Adipocyte (in vitro differentiated cells): ENCODE results near the gene DNAJB1.
"Not testable (repeated sequence)": the region's sequence is repeated elsewhere in the genome, so short reads cannot be mapped to it uniquely, and the experiment has no call there.

Source experiments
- DNase-seq: peaks from one replicate; pipeline ENCODE4 v3.0.0-alpha.2; 2015; ENCODE audit warnings: low read depth
- H3K27me3 ChIP-seq: replicated peaks from 2 replicates; pipeline ENCODE4 v1.7.0; 2013; ENCODE audit warnings: mild to moderate bottlenecking, low read length, moderate library complexity; ENCODE audit not compliant: control insufficient read depth, insufficient read depth
- H3K36me3 ChIP-seq: 2 replicates; pipeline ENCODE4 v1.7.0; 2013; ENCODE audit warnings: low read length, mild to moderate bottlenecking, moderate library complexity; ENCODE audit not compliant: control insufficient read depth, insufficient read depth, severe bottlenecking
- H3K4me1 ChIP-seq: 2 replicates; pipeline ENCODE4 v1.7.0; 2013; ENCODE audit warnings: mild to moderate bottlenecking, low read length, moderate library complexity; ENCODE audit not compliant: control insufficient read depth, insufficient read depth
- H3K4me3 ChIP-seq: 2 replicates; pipeline ENCODE4 v1.7.0; 2013; ENCODE audit warnings: mild to moderate bottlenecking, low read length, moderate library complexity
- H3K9ac ChIP-seq: 2 replicates; pipeline ENCODE4 v1.7.0; 2013; ENCODE audit warnings: mild to moderate bottlenecking, low read length, moderate library complexity
- H3K9me3 ChIP-seq: 2 replicates; pipeline ENCODE4 v1.7.0; 2013; ENCODE audit warnings: mild to moderate bottlenecking, low read length, moderate library complexity; ENCODE audit not compliant: control insufficient read depth

Gene DNAJB1

GRCh38 chr19:14561249-14561648 lies 43.1 kb upstream of the DNAJB1 start:
- H3K9me3 ChIP-seq: no peaks in the 10 kb centered on the region

GRCh38 chr19:14560776-14561108 lies 42.5 kb upstream of the DNAJB1 start:
- H3K9ac ChIP-seq: peak overlapping the region; percentile 79
- H3K36me3 ChIP-seq: peaks cover 17% of the 10 kb centered on the region
- H3K9me3 ChIP-seq: no peaks in the 10 kb centered on the region
- H3K27me3 ChIP-seq: no peaks in the 10 kb centered on the region
- DNase-seq: no peak
- no peak overlapping the region for H3K4me3 ChIP-seq
- H3K4me1 ChIP-seq: peaks cover 35% of the 10 kb centered on the region

More at GRCh38 chr19:14561249-14561648, 43.1 kb upstream of the DNAJB1 start:
- peaks cover 17% of the 10 kb centered on the region for H3K36me3 ChIP-seq
- no peak for DNase-seq
- no peaks in the 10 kb centered on the region for H3K27me3 ChIP-seq
- peak overlapping the region; percentile 79 for H3K9ac ChIP-seq
- peaks cover 33% of the 10 kb centered on the region for H3K4me1 ChIP-seq
- H3K4me3 ChIP-seq: no peak overlapping the region

GRCh38 chr19:14559916-14560775 lies 41.9 kb upstream of the DNAJB1 start:
- DNase-seq: no peak
- Histone ChIP-seq H3K27me3 (no peaks in the 10 kb centered on the region), H3K9ac (peak overlapping the region; percentile 79), H3K9me3 (no peaks in the 10 kb centered on the region), H3K36me3 (peaks cover 12% of the 10 kb centered on the region), H3K4me3 (no peak overlapping the region), H3K4me1 (peaks cover 35% of the 10 kb centered on the region)

GRCh38 chr19:14558370-14559066 lies 40.3 kb upstream of the DNAJB1 start:
- Histone ChIP-seq H3K27me3 (no peaks in the 10 kb centered on the region), H3K4me1 (peaks cover 35% of the 10 kb centered on the region), H3K4me3 (no peak overlapping the region), H3K9ac (no peak overlapping the region), H3K9me3 (no peaks in the 10 kb centered on the region), H3K36me3 (peaks cover 3% of the 10 kb centered on the region)
- no peak for DNase-seq

- Histone ChIP-seq H3K9me3 (no peaks in the 10 kb centered on the region), H3K27me3 (no peaks in the 10 kb centered on the region), H3K9ac (peak overlapping the region; percentile 48), H3K4me1 (peaks cover 33% of the 10 kb centered on the region), H3K4me3 (peak overlapping the region; percentile 36), H3K36me3 (no peaks in the 10 kb centered on the region)
- DNase-seq: peak; percentile 89
These were observed 38.5 kb upstream of the DNAJB1 start for GRCh38 chr19:14556662-14557188.

- H3K9me3 ChIP-seq: no peaks in the 10 kb centered on the region
- no peaks in the 10 kb centered on the region for H3K27me3 ChIP-seq
- peaks cover 32% of the 10 kb centered on the region for H3K4me1 ChIP-seq
- H3K4me3 ChIP-seq: peak overlapping the region; percentile 36
- H3K36me3 ChIP-seq: no peaks in the 10 kb centered on the region
- no peak for DNase-seq
- peak overlapping the region; percentile 48 for H3K9ac ChIP-seq
These were observed 37.9 kb upstream of the DNAJB1 start for GRCh38 chr19:14555918-14556661.

- Histone ChIP-seq H3K36me3 (peaks cover 9% of the 10 kb centered on the region), H3K27me3 (no peaks in the 10 kb centered on the region), H3K9ac (no peak overlapping the region), H3K9me3 (no peaks in the 10 kb centered on the region), H3K4me3 (no peak overlapping the region), H3K4me1 (peaks cover 28% of the 10 kb centered on the region)
- DNase-seq: no peak
These were observed 36.2 kb upstream of the DNAJB1 start for GRCh38 chr19:14554382-14554812.

GRCh38 chr19:14553939-14554243 lies 35.7 kb upstream of the DNAJB1 start:
- Histone ChIP-seq H3K4me3 (no peak overlapping the region), H3K4me1 (peaks cover 28% of the 10 kb centered on the region), H3K27me3 (no peaks in the 10 kb centered on the region), H3K9ac (no peak overlapping the region), H3K9me3 (no peaks in the 10 kb centered on the region), H3K36me3 (peaks cover 13% of the 10 kb centered on the region)
- no peak for DNase-seq

- H3K9ac ChIP-seq: no peak overlapping the region
- peaks cover 18% of the 10 kb centered on the region for H3K36me3 ChIP-seq
- peaks cover 28% of the 10 kb centered on the region for H3K4me1 ChIP-seq
- DNase-seq: no peak
- H3K4me3 ChIP-seq: no peak overlapping the region
- H3K9me3 ChIP-seq: no peaks in the 10 kb centered on the region
- H3K27me3 ChIP-seq: no peaks in the 10 kb centered on the region
These were observed 35.1 kb upstream of the DNAJB1 start for GRCh38 chr19:14553042-14553938.

GRCh38 chr19:14552006-14552360 lies 33.8 kb upstream of the DNAJB1 start:
- H3K4me3 ChIP-seq: not testable (repeated sequence)

More at GRCh38 chr19:14552006-14552360, 33.8 kb upstream of the DNAJB1 start:
- not testable (repeated sequence) for H3K27me3 ChIP-seq, DNase-seq, H3K9me3 ChIP-seq
- Histone ChIP-seq H3K9ac (peak overlapping the region; percentile 51), H3K36me3 (peaks cover 21% of the 10 kb centered on the region), H3K4me1 (peaks cover 28% of the 10 kb centered on the region)
